K562 (cell line): ENCODE results near the gene NDUFB8. TPM values are rescaled to one million over a fixed set of nuclear protein-coding genes. Genes with fewer than 3 reads are reported as not detected.
A peak's percentile ranks its signal among the peaks of the same experiment; 100 is the strongest.

Experiments used
- HMG20A ChIP-seq: fragments of 450-650 bp; formaldehyde crosslinking; conservative IDR thresholded peaks from 2 replicates; pipeline ENCODE4 v1.4.0; 2020; ENCODE audit warnings: mild to moderate bottlenecking, mixed read lengths
- MTF1 ChIP-seq: fragments of 250-450 bp; sonication (Bioruptor Pico); IDR thresholded peaks from 2 replicates; pipeline ENCODE4 v1.9.0; 2021; ENCODE audit warnings: moderate library complexity, mild to moderate bottlenecking, inconsistent platforms, borderline replicate concordance
- POLR3A ChIP-seq: IDR thresholded peaks from 2 replicates; pipeline ENCODE4 v1.6.1; 2011; ENCODE audit warnings: borderline replicate concordance, mild to moderate bottlenecking, moderate library complexity; ENCODE audit not compliant: insufficient read length, insufficient read depth; ENCODE audit errors: extremely low read depth
- PRDM10 ChIP-seq: fragments of 450-650 bp; IDR thresholded peaks from 2 replicates; pipeline ENCODE4 v1.6.1; 2018; ENCODE audit not compliant: partially characterized antibody
- SIX5 ChIP-seq, 2 experiments: IDR thresholded peaks; 2 replicates each; pipeline ENCODE4 v1.6.1; 2011; ENCODE audit warnings: low read length in 2 of 2, borderline replicate concordance in 1 of 2, low read depth in 1 of 2, mild to moderate bottlenecking in 1 of 2, moderate library complexity in 1 of 2; ENCODE audit not compliant: insufficient read depth in 1 of 2
- SMAD1 ChIP-seq: fragments of 150-350 bp; IDR thresholded peaks from 2 replicates; pipeline ENCODE4 v1.6.1; 2014; ENCODE audit warnings: low read length, low read depth; ENCODE audit not compliant: partially characterized antibody
- TEAD4 ChIP-seq, 2 experiments: sonication (generic) in 1 of 2; formaldehyde crosslinking in 1 of 2; IDR thresholded peaks; 2 replicates each; pipeline versions ENCODE4 v1.6.1 to v1.8.0; 2012 to 2022; ENCODE audit warnings: borderline replicate concordance in 1 of 2, inconsistent platforms in 1 of 2, low read length in 1 of 2, mild to moderate bottlenecking in 1 of 2, missing genetic modification reagents in 1 of 2
- TRIM28 ChIP-seq: fragments of 450-650 bp; IDR thresholded peaks from 2 replicates; pipeline ENCODE4 v1.6.1; 2017
- ZKSCAN1 ChIP-seq: fragments of 150-350 bp; IDR thresholded peaks from 2 replicates; pipeline ENCODE4 v1.6.1; 2016; ENCODE audit warnings: low read depth, low read length
- polyA plus RNA-seq, 8 experiments: library from polyadenylated mRNA; depleted of rRNA in 4 of 8; stranded (reverse) in 5 of 8; unstranded in 3 of 8; fragments of >200 nt; fragmentation: Nextera tagmentation in 2 of 8; fragmentation: Illumina TruSeq in 1 of 8; extraction: Ambion mirVana in 2 of 8; extraction: Trizol in 1 of 8; gene quantifications; 2 replicates each; pipeline versions ENCODE4 v1.2.1 to v1.2.3, GENCODE V29; 2011 to 2014; ENCODE audit warnings: inconsistent platforms in 1 of 8, missing spikeins in 1 of 8
- total RNA-seq, 7 experiments: library from RNA; depleted of rRNA in 6 of 7; stranded (reverse); fragments of >200 nt in 6 of 7; fragmentation: Illumina TruSeq in 2 of 7; extraction: Trizol in 2 of 7; gene quantifications; 2 replicates each; pipeline versions ENCODE4 v1.2.1 to v1.2.3, GENCODE V29; 2011 to 2021; ENCODE audit warnings: low replicate concordance in 1 of 7
- TF ChIP-seq, protein P1 (sequence below), 2 experiments: fragments of 450-650 bp; formaldehyde crosslinking in 1 of 2; IDR thresholded peaks; 2 replicates each; pipeline versions ENCODE4 v1.4.0 to v1.6.1; 2014 to 2020; ENCODE audit warnings: mild to moderate bottlenecking in 2 of 2, borderline replicate concordance in 1 of 2, low read depth in 1 of 2

Gene NDUFB8
- total and polyA plus RNA-seq, 9 of the 15 experiments (the other 6 are each of a cell fraction or from before 2014, with no cell fraction given): 131 to 360 (median 199) TPM

GRCh38 chr10:100535715-100536353, 6.2 kb upstream of the NDUFB8 start, which contains the start of gene HIF1AN (continued):
- TF ChIP-seq PRDM10 (no peak), TEAD4 (IDR thresholded peaks at IDR 0.05; ENCODE audit: low read length) (no peak), TEAD4 (CRISPR knock-in tag; IDR thresholded peaks at IDR 0.05; ENCODE audit: borderline replicate concordance) (no peak), ZKSCAN1 (0 out of 2 replicates have a peak, but pooled peaks have one; percentile 15), HMG20A (CRISPR knock-in tag) (no peak), POLR3A (no peak), MTF1 (CRISPR knock-in tag) (no peak), SMAD1 (no peak), SIX5 (IDR thresholded peaks at IDR 0.05; ENCODE audit: borderline replicate concordance in 1 of 2, insufficient read depth in 1 of 2, low read depth in 1 of 2, low read length in 2 of 2) (no peak), TRIM28 (no peak)
- TF ChIP-seq, protein P1, sequence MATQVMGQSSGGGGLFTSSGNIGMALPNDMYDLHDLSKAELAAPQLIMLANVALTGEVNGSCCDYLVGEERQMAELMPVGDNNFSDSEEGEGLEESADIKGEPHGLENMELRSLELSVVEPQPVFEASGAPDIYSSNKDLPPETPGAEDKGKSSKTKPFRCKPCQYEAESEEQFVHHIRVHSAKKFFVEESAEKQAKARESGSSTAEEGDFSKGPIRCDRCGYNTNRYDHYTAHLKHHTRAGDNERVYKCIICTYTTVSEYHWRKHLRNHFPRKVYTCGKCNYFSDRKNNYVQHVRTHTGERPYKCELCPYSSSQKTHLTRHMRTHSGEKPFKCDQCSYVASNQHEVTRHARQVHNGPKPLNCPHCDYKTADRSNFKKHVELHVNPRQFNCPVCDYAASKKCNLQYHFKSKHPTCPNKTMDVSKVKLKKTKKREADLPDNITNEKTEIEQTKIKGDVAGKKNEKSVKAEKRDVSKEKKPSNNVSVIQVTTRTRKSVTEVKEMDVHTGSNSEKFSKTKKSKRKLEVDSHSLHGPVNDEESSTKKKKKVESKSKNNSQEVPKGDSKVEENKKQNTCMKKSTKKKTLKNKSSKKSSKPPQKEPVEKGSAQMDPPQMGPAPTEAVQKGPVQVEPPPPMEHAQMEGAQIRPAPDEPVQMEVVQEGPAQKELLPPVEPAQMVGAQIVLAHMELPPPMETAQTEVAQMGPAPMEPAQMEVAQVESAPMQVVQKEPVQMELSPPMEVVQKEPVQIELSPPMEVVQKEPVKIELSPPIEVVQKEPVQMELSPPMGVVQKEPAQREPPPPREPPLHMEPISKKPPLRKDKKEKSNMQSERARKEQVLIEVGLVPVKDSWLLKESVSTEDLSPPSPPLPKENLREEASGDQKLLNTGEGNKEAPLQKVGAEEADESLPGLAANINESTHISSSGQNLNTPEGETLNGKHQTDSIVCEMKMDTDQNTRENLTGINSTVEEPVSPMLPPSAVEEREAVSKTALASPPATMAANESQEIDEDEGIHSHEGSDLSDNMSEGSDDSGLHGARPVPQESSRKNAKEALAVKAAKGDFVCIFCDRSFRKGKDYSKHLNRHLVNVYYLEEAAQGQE (IDR thresholded peaks at IDR 0.05; ENCODE audit: borderline replicate concordance): no peak
- TF ChIP-seq, protein P1 (CRISPR knock-in tag; IDR thresholded peaks at IDR 0.05; ENCODE audit: low read depth): no peak
